Islet of Langerhans (tissue), 1 donor: ENCODE measurements around the gene GAREM2.

Source experiments
- FAIRE-seq: peaks from one replicate; lab custom pipeline; 2011; peaks lifted over from hg19 to GRCh38; lab: Jason Lieb, UNC

Gene GAREM2

GRCh38 chr2:26238311-26238958, 65.5 kb downstream of the GAREM2 start:
- FAIRE-seq: no peak
